Measurements from ENCODE around the gene SNCB.

- TF ChIP-seq, protein P1, sequence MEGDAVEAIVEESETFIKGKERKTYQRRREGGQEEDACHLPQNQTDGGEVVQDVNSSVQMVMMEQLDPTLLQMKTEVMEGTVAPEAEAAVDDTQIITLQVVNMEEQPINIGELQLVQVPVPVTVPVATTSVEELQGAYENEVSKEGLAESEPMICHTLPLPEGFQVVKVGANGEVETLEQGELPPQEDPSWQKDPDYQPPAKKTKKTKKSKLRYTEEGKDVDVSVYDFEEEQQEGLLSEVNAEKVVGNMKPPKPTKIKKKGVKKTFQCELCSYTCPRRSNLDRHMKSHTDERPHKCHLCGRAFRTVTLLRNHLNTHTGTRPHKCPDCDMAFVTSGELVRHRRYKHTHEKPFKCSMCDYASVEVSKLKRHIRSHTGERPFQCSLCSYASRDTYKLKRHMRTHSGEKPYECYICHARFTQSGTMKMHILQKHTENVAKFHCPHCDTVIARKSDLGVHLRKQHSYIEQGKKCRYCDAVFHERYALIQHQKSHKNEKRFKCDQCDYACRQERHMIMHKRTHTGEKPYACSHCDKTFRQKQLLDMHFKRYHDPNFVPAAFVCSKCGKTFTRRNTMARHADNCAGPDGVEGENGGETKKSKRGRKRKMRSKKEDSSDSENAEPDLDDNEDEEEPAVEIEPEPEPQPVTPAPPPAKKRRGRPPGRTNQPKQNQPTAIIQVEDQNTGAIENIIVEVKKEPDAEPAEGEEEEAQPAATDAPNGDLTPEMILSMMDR (CRISPR knock-in tag; IDR thresholded peaks at IDR 0.05) = no peak
- TF ChIP-seq, protein P2, sequence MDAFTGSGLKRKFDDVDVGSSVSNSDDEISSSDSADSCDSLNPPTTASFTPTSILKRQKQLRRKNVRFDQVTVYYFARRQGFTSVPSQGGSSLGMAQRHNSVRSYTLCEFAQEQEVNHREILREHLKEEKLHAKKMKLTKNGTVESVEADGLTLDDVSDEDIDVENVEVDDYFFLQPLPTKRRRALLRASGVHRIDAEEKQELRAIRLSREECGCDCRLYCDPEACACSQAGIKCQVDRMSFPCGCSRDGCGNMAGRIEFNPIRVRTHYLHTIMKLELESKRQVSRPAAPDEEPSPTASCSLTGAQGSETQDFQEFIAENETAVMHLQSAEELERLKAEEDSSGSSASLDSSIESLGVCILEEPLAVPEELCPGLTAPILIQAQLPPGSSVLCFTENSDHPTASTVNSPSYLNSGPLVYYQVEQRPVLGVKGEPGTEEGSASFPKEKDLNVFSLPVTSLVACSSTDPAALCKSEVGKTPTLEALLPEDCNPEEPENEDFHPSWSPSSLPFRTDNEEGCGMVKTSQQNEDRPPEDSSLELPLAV (CRISPR knock-in tag; conservative IDR thresholded peaks at IDR 0.05; ENCODE audit: low read depth) = no peak
- TF ChIP-seq SP1 (IDR thresholded peaks at IDR 0.05) (no peak), SP1 (CRISPR knock-in tag; IDR thresholded peaks at IDR 0.05) (no peak), POLR2A (IDR thresholded peaks at IDR 0.05; ENCODE audit: insufficient read depth in 1 of 2, low read depth in 2 of 2, low read length in 2 of 2) (no peak), CBX2 (IDR thresholded peaks at IDR 0.05; ENCODE audit: low read depth, low read length) (no peak), CBX2 (CRISPR knock-in tag; IDR thresholded peaks at IDR 0.05; ENCODE audit: low read depth) (no peak), ZNF790 (CRISPR knock-in tag; IDR thresholded peaks at IDR 0.05; ENCODE audit: borderline replicate concordance) (no peak), ZNF232 (CRISPR knock-in tag; IDR thresholded peaks at IDR 0.05; ENCODE audit: borderline replicate concordance) (no peak), ZNF343 (CRISPR knock-in tag; IDR thresholded peaks at IDR 0.05) (no peak), EP300 (IDR thresholded peaks at IDR 0.05; ENCODE audit: low read depth in 2 of 2, low read length in 2 of 2) (no peak), EP300 (CRISPR knock-in tag; IDR thresholded peaks at IDR 0.05; ENCODE audit: borderline replicate concordance) (no peak)
- TF ChIP-seq, protein P3, sequence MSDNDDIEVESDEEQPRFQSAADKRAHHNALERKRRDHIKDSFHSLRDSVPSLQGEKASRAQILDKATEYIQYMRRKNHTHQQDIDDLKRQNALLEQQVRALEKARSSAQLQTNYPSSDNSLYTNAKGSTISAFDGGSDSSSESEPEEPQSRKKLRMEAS (IDR thresholded peaks at IDR 0.05) = no peak
- TF ChIP-seq, protein P4, sequence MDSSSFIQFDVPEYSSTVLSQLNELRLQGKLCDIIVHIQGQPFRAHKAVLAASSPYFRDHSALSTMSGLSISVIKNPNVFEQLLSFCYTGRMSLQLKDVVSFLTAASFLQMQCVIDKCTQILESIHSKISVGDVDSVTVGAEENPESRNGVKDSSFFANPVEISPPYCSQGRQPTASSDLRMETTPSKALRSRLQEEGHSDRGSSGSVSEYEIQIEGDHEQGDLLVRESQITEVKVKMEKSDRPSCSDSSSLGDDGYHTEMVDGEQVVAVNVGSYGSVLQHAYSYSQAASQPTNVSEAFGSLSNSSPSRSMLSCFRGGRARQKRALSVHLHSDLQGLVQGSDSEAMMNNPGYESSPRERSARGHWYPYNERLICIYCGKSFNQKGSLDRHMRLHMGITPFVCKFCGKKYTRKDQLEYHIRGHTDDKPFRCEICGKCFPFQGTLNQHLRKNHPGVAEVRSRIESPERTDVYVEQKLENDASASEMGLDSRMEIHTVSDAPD (CRISPR knock-in tag; IDR thresholded peaks at IDR 0.05) = no peak
These were observed 43.6 kb upstream of the SNCB start for GRCh38 chr5:176673651-176674583.
